Activated T-helper 9 cell treated with anti-CD3 and anti-CD28 coated beads, Interleukin-2, amount 50 U/mL, for 16 hours (primary cell): Measurements from ENCODE around the gene KRT79.
"Not testable (repeated sequence)": the region's sequence is repeated elsewhere in the genome, so short reads cannot be mapped to it uniquely, and the experiment has no call there.

Source experiments
- DNase-seq: peaks from one replicate; pipeline ENCODE4 v3.0.0-alpha.2; 2020; ENCODE audit warnings: low read depth

Gene KRT79

GRCh38 chr12:52805000-52805399 lies 29.1 kb downstream of the KRT79 start:
- DNase-seq: no peak

- no peak for DNase-seq
These were observed 31.7 kb downstream of the KRT79 start for GRCh38 chr12:52802442-52802841.

GRCh38 chr12:52801773-52802172 lies 32.3 kb downstream of the KRT79 start:
- DNase-seq: no peak

- no peak for DNase-seq
These were observed 33.7 kb downstream of the KRT79 start for GRCh38 chr12:52800259-52800917.

GRCh38 chr12:52799505-52800211 lies 34.5 kb downstream of the KRT79 start:
- no peak for DNase-seq

GRCh38 chr12:52798671-52799504 lies 35.2 kb downstream of the KRT79 start:
- DNase-seq: no peak

- DNase-seq: no peak
These were observed 36.0 kb downstream of the KRT79 start for GRCh38 chr12:52798003-52798670.

GRCh38 chr12:52797529-52797894 lies 36.6 kb downstream of the KRT79 start:
- no peak for DNase-seq

- DNase-seq: no peak
These were observed 37.1 kb downstream of the KRT79 start for GRCh38 chr12:52796839-52797528.

- no peak for DNase-seq
These were observed 37.7 kb downstream of the KRT79 start for GRCh38 chr12:52796429-52796794.

- no peak for DNase-seq
These were observed 38.2 kb downstream of the KRT79 start, which contains the start of gene KRT3 for GRCh38 chr12:52795694-52796428. KRT3 (minus strand) TSS chr12:52796117; CDS start chr12:52796042, 75 bp downstream.

- not testable (repeated sequence) for DNase-seq
These were observed 38.8 kb downstream of the KRT79 start for GRCh38 chr12:52795332-52795674.

GRCh38 chr12:52794479-52795331 lies 39.4 kb downstream of the KRT79 start:
- no peak for DNase-seq

GRCh38 chr12:52792185-52793029 lies 41.7 kb downstream of the KRT79 start:
- DNase-seq: no peak

GRCh38 chr12:52791271-52792184 lies 42.6 kb downstream of the KRT79 start:
- no peak for DNase-seq

GRCh38 chr12:52790427-52791270 lies 43.5 kb downstream of the KRT79 start:
- DNase-seq: no peak
